ENCODE results near the gene LEF1.

- TF ChIP-seq CTCF (conservative IDR thresholded peaks at IDR 0.05), result no peak
- TF ChIP-seq EZH2 (IDR thresholded peaks at IDR 0.05; ENCODE audit: low read depth), result no peak
Measured at GRCh38 chr4:107997794-107998193, 170.9 kb downstream of the LEF1 start.
